ENCODE results near the gene B9D1.
A peak's percentile ranks its signal among the peaks of the same experiment; 100 is the strongest.

The B9D1 gene

GRCh38 chr17:19327031-19327783 is 35.3 kb downstream of the B9D1 start:
- Histone ChIP-seq H3K9ac (ENCODE audit: low read length in 2 of 2) (no peak overlapping the region), H3K9me3 (ENCODE audit: control insufficient read depth in 2 of 2, low read length in 2 of 2) (no peaks in the 10 kb centered on the region), H3K27ac (ENCODE audit: low read length) (no peak overlapping the region), H3K36me3 (ENCODE audit: control insufficient read depth in 2 of 2, insufficient read depth in 2 of 2, low read length in 2 of 2) (peaks cover 11 to 16% of the 10 kb centered on the region in 2 donors), H3K4me1 (ENCODE audit: control insufficient read depth, insufficient read depth, low read length) (no peaks in the 10 kb centered on the region), H3K4me3 (ENCODE audit: low read length in 2 of 2) (no peak overlapping the region), H3K27me3 (ENCODE audit: control insufficient read depth in 1 of 2, insufficient read depth in 2 of 2, low read length in 2 of 2) (no peaks in the 10 kb centered on the region)

DNA sequence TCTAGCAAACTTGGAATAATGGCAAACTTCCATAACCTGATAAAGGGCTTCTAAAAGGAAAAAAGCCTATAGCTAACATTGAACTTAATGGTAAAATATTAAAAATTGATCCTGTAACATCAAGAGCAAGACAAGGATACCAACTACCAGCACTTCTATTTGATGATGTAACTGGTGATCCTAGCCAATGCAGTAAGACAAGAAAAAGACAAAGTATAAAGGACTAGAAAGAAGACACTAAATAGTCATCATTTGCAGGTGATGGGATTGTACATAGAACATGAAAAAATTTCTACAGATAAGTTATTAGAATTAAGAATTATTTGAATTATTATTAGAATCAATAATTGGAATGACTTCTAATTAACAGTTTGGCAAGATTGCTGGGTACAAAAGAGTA is 37.0 kb downstream of the B9D1 start:
- peaks cover 13 to 19% of the 10 kb centered on the region in 2 donors for H3K36me3 ChIP-seq (ENCODE audit: control insufficient read depth in 2 of 2, insufficient read depth in 2 of 2, low read length in 2 of 2)
- no peak overlapping the region for H3K4me3 ChIP-seq (ENCODE audit: low read length in 2 of 2)
- no peak overlapping the region for H3K9ac ChIP-seq (ENCODE audit: low read length in 2 of 2)
- H3K9me3 ChIP-seq (ENCODE audit: control insufficient read depth in 2 of 2, low read length in 2 of 2) = no peaks in the 10 kb centered on the region
- no peaks in the 10 kb centered on the region for H3K4me1 ChIP-seq (ENCODE audit: control insufficient read depth, insufficient read depth, low read length)
- H3K27me3 ChIP-seq (ENCODE audit: control insufficient read depth in 1 of 2, insufficient read depth in 2 of 2, low read length in 2 of 2) = no peaks in the 10 kb centered on the region
- H3K27ac ChIP-seq (ENCODE audit: low read length) = no peak overlapping the region

- Histone ChIP-seq H3K4me1 (ENCODE audit: control insufficient read depth, insufficient read depth, low read length) (peaks cover under 1% of the 10 kb centered on the region), H3K36me3 (ENCODE audit: control insufficient read depth in 2 of 2, insufficient read depth in 2 of 2, low read length in 2 of 2) (peaks cover 3 to 12% of the 10 kb centered on the region in 2 donors), H3K9ac (ENCODE audit: low read length in 2 of 2) (no peak overlapping the region), H3K9me3 (ENCODE audit: control insufficient read depth in 2 of 2, low read length in 2 of 2) (no peaks in the 10 kb centered on the region), H3K4me3 (ENCODE audit: low read length in 2 of 2) (no peak overlapping the region), H3K27ac (ENCODE audit: low read length) (no peak overlapping the region), H3K27me3 (ENCODE audit: control insufficient read depth in 1 of 2, insufficient read depth in 2 of 2, low read length in 2 of 2) (no peaks in the 10 kb centered on the region)
These were observed 39.7 kb downstream of the B9D1 start for GRCh38 chr17:19322861-19323260.

- Histone ChIP-seq H3K27me3 (ENCODE audit: control insufficient read depth in 1 of 2, insufficient read depth in 2 of 2, low read length in 2 of 2) (no peaks in the 10 kb centered on the region), H3K27ac (ENCODE audit: low read length) (no peak overlapping the region), H3K9me3 (ENCODE audit: control insufficient read depth in 2 of 2, low read length in 2 of 2) (no peaks in the 10 kb centered on the region), H3K9ac (ENCODE audit: low read length in 2 of 2) (no peak overlapping the region), H3K36me3 (ENCODE audit: control insufficient read depth in 2 of 2, insufficient read depth in 2 of 2, low read length in 2 of 2) (peaks cover 3 to 15% of the 10 kb centered on the region in 2 donors), H3K4me3 (ENCODE audit: low read length in 2 of 2) (no peak overlapping the region), H3K4me1 (ENCODE audit: control insufficient read depth, insufficient read depth, low read length) (peaks cover 5% of the 10 kb centered on the region)
These were observed 40.4 kb downstream of the B9D1 start for GRCh38 chr17:19322129-19322505.

GRCh38 chr17:19321481-19322128 is 40.9 kb downstream of the B9D1 start:
- no peaks in the 10 kb centered on the region for H3K9me3 ChIP-seq (ENCODE audit: control insufficient read depth in 2 of 2, low read length in 2 of 2)
- H3K27ac ChIP-seq (ENCODE audit: low read length) = no peak overlapping the region
- H3K9ac ChIP-seq (ENCODE audit: low read length in 2 of 2) = no peak overlapping the region
- H3K36me3 ChIP-seq (ENCODE audit: control insufficient read depth in 2 of 2, insufficient read depth in 2 of 2, low read length in 2 of 2) = peaks cover under 1 to 15% of the 10 kb centered on the region in 2 donors
- no peaks in the 10 kb centered on the region for H3K27me3 ChIP-seq (ENCODE audit: control insufficient read depth in 1 of 2, insufficient read depth in 2 of 2, low read length in 2 of 2)
- H3K4me3 ChIP-seq (ENCODE audit: low read length in 2 of 2) = no peak overlapping the region
- peaks cover 8% of the 10 kb centered on the region for H3K4me1 ChIP-seq (ENCODE audit: control insufficient read depth, insufficient read depth, low read length)

GRCh38 chr17:19320876-19321275 is 41.6 kb downstream of the B9D1 start:
- H3K27ac ChIP-seq (ENCODE audit: low read length) = no peak overlapping the region
- H3K27me3 ChIP-seq (ENCODE audit: control insufficient read depth in 1 of 2, insufficient read depth in 2 of 2, low read length in 2 of 2) = no peaks in the 10 kb centered on the region
- peaks cover 3 to 16% of the 10 kb centered on the region in 2 donors for H3K36me3 ChIP-seq (ENCODE audit: control insufficient read depth in 2 of 2, insufficient read depth in 2 of 2, low read length in 2 of 2)
- no peak overlapping the region for H3K4me3 ChIP-seq (ENCODE audit: low read length in 2 of 2)
- no peaks in the 10 kb centered on the region for H3K9me3 ChIP-seq (ENCODE audit: control insufficient read depth in 2 of 2, low read length in 2 of 2)
- H3K4me1 ChIP-seq (ENCODE audit: control insufficient read depth, insufficient read depth, low read length) = peaks cover 8% of the 10 kb centered on the region
- no peak overlapping the region for H3K9ac ChIP-seq (ENCODE audit: low read length in 2 of 2)

DNA sequence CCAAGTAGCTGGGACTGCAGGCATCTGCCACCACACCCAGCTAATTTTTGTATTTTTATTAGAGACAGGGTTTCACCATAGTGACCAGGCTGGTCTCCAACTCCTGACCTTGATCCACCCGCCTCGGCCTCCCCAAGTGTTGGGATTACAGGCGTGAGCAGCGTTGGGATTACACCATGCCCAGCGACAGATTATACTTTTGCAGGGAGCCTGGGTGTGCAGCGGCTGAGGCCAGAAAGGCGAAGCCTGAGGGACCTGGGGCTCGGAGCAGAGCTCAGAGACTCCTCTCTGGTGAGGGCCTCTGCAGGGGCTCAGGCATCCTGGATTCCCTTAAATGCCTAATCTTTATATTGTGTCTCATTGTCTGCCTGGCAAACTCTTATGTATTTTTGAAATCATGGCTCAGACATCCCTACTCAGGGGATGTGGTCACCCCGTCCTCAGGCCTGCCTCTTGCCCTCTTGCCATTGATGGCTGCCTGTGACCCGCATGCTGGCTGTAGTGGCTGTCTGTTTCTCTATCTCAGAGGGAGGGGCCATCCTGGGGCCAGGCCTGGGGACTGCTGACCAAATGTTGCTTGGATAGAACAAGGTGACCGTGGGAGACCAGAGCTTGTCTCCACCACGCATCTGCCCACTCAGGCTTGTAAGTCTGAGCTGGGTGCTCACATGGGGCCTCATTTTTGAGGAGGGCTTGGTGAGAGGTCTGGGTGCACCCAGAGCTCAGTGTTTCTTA is 42.6 kb downstream of the B9D1 start:
- Histone ChIP-seq H3K36me3 (ENCODE audit: control insufficient read depth in 2 of 2, insufficient read depth in 2 of 2, low read length in 2 of 2) (peaks cover 3 to 20% of the 10 kb centered on the region in 2 donors), H3K4me3 (ENCODE audit: low read length in 2 of 2) (no peak overlapping the region), H3K27me3 (ENCODE audit: control insufficient read depth in 1 of 2, insufficient read depth in 2 of 2, low read length in 2 of 2) (no peaks in the 10 kb centered on the region), H3K9ac (ENCODE audit: low read length in 2 of 2) (no peak overlapping the region), H3K9me3 (ENCODE audit: control insufficient read depth in 2 of 2, low read length in 2 of 2) (no peaks in the 10 kb centered on the region), H3K4me1 (ENCODE audit: control insufficient read depth, insufficient read depth, low read length) (peaks cover 8% of the 10 kb centered on the region), H3K27ac (ENCODE audit: low read length) (no peak overlapping the region)

DNA sequence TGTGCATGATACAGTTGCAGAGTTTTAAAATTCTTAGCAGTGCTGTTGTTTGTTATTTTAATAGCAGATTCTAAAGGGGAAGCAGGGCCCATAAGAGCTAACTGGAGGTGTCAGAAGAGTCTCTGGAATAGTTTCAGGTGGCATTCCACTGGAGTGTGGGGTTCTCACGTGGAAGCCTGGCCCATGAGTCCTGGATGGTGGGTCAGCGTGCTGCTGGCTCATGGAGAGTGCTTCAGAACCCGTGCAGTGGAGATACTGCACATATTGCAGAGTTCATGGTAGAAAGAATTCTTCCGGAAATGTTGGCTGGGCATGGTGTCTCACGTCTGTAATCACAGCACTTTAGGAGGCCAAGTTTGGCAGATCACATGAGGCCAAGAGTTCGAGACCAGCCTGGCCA is 43.9 kb downstream of the B9D1 start:
- H3K9ac ChIP-seq (ENCODE audit: low read length in 2 of 2) = no peak overlapping the region
- peaks cover 9 to 30% of the 10 kb centered on the region in 2 donors for H3K36me3 ChIP-seq (ENCODE audit: control insufficient read depth in 2 of 2, insufficient read depth in 2 of 2, low read length in 2 of 2)
- H3K4me1 ChIP-seq (ENCODE audit: control insufficient read depth, insufficient read depth, low read length) = peaks cover 8% of the 10 kb centered on the region
- no peak overlapping the region for H3K27ac ChIP-seq (ENCODE audit: low read length)
- H3K4me3 ChIP-seq (ENCODE audit: low read length in 2 of 2) = no peak overlapping the region
- no peaks in the 10 kb centered on the region for H3K9me3 ChIP-seq (ENCODE audit: control insufficient read depth in 2 of 2, low read length in 2 of 2)
- H3K27me3 ChIP-seq (ENCODE audit: control insufficient read depth in 1 of 2, insufficient read depth in 2 of 2, low read length in 2 of 2) = no peaks in the 10 kb centered on the region

DNA sequence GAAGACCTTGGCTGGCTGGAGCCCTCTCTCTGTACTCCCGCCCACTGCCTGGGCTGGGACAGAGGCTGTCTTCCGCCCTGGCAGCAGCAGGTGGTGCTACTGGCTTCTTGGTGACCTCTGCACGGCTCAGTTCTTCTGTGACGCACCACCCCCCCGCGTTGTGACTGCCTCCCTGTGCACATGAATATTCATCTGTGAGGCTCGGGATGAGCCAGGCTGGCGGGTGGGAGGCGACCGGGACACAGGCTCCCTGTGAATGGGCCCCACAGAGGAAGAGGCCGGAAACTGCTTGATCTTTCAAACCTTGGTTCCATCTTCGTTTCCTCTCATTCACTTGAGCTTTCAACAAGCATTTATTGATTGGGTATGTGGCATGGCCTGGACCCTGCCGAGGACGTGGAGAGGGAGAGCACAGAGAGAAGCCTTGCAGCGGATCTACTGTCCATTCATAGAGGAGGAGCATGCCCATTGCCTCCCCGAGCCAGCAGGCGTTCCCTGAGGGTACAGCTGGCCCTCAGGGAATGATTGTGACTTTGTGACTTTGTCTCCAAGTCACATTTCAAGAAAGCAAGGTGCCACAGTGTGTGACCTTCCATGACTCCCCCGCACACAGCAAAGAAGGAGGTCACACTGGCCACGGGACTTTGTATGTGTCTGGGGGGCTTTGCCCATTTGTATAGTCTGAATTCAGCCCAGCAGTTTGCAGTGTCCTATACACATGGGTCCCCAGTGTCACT is 45.0 kb downstream of the B9D1 start:
- H3K27ac ChIP-seq (ENCODE audit: low read length) = peak overlapping the region; percentile 18

DNA sequence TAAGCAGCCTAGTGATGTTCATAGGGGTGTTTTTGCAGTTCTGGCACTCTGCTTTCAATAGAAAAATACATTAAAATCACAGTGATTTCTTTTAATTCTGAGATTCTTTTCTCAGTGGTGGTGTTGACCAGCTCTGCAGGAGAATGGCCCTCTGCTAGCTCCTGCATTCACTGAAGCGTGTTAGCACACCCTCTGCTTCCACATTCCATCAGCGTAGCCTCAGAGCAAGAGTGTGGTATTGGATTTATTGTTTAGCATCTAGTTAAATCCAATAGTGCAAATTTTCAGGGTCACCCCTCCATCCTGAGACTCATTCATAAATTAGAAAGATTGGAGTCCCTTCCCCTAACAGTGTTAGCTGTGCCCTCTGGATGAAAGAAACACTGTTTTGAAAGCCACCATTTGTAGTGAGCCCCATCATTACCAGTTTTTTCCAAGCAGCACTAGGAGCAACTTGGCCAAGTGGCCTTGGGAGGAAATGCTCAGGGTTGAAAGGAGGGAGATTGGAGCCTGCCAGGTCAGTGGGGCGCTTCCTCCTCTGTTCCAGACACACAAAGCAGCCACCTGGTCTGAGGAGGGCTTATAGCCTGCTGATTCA is 45.7 kb downstream of the B9D1 start:
- H3K27me3 ChIP-seq (ENCODE audit: control insufficient read depth in 1 of 2, insufficient read depth in 2 of 2, low read length in 2 of 2) = no peaks in the 10 kb centered on the region
- no peaks in the 10 kb centered on the region for H3K9me3 ChIP-seq (ENCODE audit: control insufficient read depth in 2 of 2, low read length in 2 of 2)
- no peak overlapping the region for H3K27ac ChIP-seq (ENCODE audit: low read length)
- H3K9ac ChIP-seq (ENCODE audit: low read length in 2 of 2) = no peak overlapping the region
- peaks cover 27 to 41% of the 10 kb centered on the region in 2 donors for H3K36me3 ChIP-seq (ENCODE audit: control insufficient read depth in 2 of 2, insufficient read depth in 2 of 2, low read length in 2 of 2)
- no peak overlapping the region for H3K4me3 ChIP-seq (ENCODE audit: low read length in 2 of 2)
- peaks cover 8% of the 10 kb centered on the region for H3K4me1 ChIP-seq (ENCODE audit: control insufficient read depth, insufficient read depth, low read length)

More for the DNA sequence above, 45.0 kb downstream of the B9D1 start:
- peaks cover 20 to 39% of the 10 kb centered on the region in 2 donors for H3K36me3 ChIP-seq (ENCODE audit: control insufficient read depth in 2 of 2, insufficient read depth in 2 of 2, low read length in 2 of 2)
- H3K9ac ChIP-seq (ENCODE audit: low read length in 2 of 2) = no peak overlapping the region
- no peaks in the 10 kb centered on the region for H3K9me3 ChIP-seq (ENCODE audit: control insufficient read depth in 2 of 2, low read length in 2 of 2)
- H3K27me3 ChIP-seq (ENCODE audit: control insufficient read depth in 1 of 2, insufficient read depth in 2 of 2, low read length in 2 of 2) = no peaks in the 10 kb centered on the region
- H3K4me3 ChIP-seq (ENCODE audit: low read length in 2 of 2) = no peak overlapping the region
- peaks cover 8% of the 10 kb centered on the region for H3K4me1 ChIP-seq (ENCODE audit: control insufficient read depth, insufficient read depth, low read length)
